ENCODE data around the gene PZP.

PZP gene

DNA sequence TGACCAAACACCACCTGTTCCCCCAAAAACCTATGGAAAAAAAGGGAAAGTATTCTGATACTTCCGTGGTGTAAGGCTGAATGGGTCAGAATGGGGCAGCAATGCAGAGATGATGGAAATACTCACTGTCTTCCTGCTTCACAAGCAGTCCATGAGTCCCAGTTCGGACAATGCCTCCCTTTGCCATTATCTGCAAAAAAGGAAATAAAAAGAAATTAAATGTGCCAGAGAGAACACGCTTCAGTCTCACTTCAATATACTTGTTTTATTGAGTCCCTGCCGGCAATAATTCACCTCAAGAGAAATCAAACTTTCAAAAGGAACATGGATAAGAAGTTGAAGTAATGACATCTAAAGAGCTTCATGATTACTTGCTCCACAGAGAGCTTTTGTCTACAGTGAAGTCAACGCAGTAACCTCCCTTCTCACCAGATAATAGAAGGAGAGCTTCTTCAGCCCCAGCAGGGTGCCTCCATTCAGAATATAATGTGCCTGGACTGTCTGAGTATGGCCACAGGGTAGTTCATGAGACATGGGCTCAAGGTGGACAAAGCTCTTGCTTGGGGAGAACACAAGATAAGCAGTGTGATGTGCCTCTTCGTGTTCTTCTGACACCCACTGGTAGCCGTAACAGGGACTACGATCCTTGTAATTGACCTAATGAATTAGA, 107.0 kb downstream of the PZP start:
- DNase-seq = no peak

GRCh38 chr12:9099552-9100190, 108.5 kb downstream of the PZP start:
- DNase-seq = no peak
